ENCODE data around the gene TTK.
"Not testable (repeated sequence)": the region's sequence is repeated elsewhere in the genome, so short reads cannot be mapped to it uniquely, and the experiment has no call there.

The TTK gene

DNA sequence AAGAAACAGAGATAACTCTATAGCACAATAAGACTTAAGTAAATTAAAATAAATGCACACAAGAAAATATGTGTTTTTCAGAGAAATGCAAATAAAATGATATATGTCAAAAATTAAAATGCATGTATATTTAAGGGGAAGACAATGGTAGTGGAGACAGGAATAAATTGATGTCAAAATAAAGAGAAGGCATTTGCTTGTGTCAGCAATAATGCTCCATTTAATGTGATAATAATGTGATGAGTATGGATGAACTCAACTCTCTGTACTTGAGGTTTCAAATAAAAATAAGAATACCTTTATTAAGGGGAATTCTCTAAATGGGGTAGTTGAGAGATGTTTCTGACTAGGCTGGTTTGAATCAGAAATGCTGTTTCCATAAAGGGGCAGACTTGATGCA is 56.3 kb downstream of the TTK start:
- no peak for DNase-seq (ENCODE audit: low read depth)
- no peak overlapping the region for H3K4me3 ChIP-seq (ENCODE audit: low read length)
- TF ChIP-seq, protein P1, sequence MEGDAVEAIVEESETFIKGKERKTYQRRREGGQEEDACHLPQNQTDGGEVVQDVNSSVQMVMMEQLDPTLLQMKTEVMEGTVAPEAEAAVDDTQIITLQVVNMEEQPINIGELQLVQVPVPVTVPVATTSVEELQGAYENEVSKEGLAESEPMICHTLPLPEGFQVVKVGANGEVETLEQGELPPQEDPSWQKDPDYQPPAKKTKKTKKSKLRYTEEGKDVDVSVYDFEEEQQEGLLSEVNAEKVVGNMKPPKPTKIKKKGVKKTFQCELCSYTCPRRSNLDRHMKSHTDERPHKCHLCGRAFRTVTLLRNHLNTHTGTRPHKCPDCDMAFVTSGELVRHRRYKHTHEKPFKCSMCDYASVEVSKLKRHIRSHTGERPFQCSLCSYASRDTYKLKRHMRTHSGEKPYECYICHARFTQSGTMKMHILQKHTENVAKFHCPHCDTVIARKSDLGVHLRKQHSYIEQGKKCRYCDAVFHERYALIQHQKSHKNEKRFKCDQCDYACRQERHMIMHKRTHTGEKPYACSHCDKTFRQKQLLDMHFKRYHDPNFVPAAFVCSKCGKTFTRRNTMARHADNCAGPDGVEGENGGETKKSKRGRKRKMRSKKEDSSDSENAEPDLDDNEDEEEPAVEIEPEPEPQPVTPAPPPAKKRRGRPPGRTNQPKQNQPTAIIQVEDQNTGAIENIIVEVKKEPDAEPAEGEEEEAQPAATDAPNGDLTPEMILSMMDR (IDR thresholded peaks at IDR 0.05; ENCODE audit: insufficient read depth, low read depth, low read length, missing control alignments) = no peak

DNA sequence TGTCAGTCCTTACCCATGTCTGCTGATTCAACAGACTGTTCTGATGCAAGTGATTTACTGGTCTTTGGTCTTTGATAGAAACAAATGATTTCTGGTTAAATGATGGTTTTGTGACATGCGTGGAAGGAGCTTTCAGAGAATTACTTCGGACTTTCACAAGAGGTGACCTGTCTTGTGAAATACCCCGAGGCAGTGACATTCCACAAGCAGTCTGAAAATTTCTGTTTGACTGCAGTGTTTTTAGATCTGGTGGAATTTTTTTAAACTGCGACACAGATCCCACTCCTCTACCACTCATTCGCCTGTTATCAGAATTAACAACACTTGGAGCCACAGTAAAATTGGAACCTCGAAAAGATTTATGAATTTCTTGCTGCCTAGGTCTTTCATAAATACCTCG is 63.7 kb downstream of the TTK start:
- H3K4me3 ChIP-seq (ENCODE audit: low read length) = not testable (repeated sequence)
- peak; percentile 8 for DNase-seq (ENCODE audit: low read depth)

DNA sequence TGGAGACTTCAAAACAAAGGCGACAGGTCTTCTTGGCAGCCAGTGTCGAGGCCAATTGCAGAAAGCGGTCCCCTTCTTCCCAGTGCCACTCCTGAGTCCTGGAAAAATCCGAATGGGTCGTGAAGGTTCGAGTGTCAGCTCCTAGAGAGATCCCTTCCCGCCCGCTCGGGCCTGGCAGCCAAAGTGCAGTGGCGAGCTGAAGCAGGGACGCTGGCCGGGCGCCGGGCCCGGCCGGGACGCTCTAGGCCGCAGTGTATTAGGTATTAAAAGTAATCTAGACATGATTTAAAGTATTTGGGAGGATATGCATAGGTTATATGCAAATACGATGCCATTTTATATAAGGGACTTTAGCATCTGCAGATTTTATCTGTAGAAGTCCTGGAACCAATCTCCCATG is 66.0 kb downstream of the TTK start:
- not testable (repeated sequence) for DNase-seq (ENCODE audit: low read depth); H3K4me3 ChIP-seq (ENCODE audit: low read length)

DNA sequence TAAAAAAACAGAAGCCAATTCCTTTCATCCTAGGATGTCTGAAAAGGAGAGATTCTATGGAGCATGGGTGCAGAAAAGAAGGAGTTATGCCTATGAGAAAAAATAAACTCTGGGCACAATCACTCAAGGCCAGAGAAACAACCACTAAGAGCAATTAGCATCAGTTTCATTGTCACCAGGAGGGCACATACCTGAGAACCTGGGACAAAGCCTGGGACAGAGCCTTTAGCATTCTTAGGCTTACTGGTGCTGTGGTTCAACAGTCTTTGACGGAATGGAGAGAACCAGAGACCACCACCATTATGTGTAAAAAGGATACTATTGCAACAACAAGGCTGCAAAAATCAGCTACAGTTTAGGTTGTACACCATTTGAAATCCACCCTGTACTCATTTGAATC is 72.6 kb downstream of the TTK start:
- TF ChIP-seq, protein P1 (IDR thresholded peaks at IDR 0.05; ENCODE audit: insufficient read depth, low read depth, low read length, missing control alignments) = no peak
- no peak for DNase-seq (ENCODE audit: low read depth)
- no peak overlapping the region for H3K4me3 ChIP-seq (ENCODE audit: low read length)

GRCh38 chr6:80088637-80089036 is 84.2 kb downstream of the TTK start:
- TF ChIP-seq, protein P1 (IDR thresholded peaks at IDR 0.05; ENCODE audit: insufficient read depth, low read depth, low read length, missing control alignments) = no peak
- H3K4me3 ChIP-seq (ENCODE audit: low read length) = no peak overlapping the region
- no peak for DNase-seq (ENCODE audit: low read depth)

- no peak for DNase-seq (ENCODE audit: low read depth)
- H3K4me3 ChIP-seq (ENCODE audit: low read length) = no peak overlapping the region
- TF ChIP-seq, protein P1 (IDR thresholded peaks at IDR 0.05; ENCODE audit: insufficient read depth, low read depth, low read length, missing control alignments) = no peak
Observed at GRCh38 chr6:80091506-80091905, 87.1 kb downstream of the TTK start.

Data from epithelial cell of esophagus (primary cell).